ENCODE data around the gene PRAC1.

PRAC1 gene

DNA sequence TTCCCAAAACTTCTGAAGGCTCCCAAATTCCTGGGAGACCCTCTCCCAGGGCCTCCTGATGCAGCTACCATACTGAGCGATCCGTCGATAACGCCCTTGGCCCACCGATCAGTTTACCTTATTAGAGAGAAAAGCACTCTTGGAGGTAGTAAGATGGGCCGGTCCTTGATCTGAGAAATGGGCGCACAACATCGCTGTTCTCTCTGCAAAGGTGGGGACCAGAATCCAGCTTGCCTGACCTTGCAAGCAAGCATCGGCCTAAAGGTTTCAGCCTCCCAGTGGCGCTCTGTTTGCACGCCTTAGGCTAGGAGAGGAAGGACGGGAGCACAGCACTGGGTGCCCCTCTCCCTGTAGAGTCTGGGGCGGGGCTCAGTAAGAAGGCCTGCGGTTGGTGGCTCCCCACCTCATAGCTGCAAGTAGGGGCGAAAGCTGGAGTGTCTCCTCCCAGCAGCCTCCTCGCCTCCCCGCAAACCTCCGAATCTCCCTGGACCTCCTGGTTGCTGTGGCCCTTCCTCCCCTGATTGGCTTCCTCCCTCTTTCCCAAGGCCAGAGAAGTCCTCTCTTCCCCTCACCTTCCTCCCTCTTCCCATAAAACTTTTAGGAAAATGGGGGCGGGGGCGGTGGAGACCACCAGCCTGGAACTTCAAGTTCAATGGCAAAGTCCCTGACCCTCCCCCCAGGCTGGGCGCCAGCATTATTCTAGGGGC lies at the start of gene PRAC1:
PRAC1 (minus strand) TSS at position 318 of the 707 bp plus-strand sequence; CDS start at position 192, 126 bp downstream.
- no peak for DNase-seq (ENCODE audit: low read depth in 2 of 2)

DNA sequence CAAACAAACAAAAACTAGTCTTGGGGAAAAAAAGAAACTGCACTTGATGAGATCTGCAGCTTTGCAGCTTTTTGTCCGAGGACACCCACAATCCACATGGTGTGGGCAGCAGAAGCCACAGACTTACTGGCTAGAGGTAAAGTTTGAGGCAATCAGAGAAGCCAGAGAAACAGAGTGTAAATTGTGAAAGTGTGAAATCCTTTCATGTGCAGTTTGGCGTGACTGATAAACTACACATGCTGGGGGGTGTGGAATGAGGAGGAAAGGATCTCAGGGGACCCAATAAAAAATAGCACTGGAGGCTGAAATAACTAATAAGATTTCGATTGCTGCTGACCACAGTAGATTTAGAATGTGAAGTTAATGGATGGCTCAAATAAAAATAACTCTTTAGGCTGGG lies 48.6 kb upstream of the PRAC1 start:
- no peak for DNase-seq (ENCODE audit: low read depth in 2 of 2)

DNA sequence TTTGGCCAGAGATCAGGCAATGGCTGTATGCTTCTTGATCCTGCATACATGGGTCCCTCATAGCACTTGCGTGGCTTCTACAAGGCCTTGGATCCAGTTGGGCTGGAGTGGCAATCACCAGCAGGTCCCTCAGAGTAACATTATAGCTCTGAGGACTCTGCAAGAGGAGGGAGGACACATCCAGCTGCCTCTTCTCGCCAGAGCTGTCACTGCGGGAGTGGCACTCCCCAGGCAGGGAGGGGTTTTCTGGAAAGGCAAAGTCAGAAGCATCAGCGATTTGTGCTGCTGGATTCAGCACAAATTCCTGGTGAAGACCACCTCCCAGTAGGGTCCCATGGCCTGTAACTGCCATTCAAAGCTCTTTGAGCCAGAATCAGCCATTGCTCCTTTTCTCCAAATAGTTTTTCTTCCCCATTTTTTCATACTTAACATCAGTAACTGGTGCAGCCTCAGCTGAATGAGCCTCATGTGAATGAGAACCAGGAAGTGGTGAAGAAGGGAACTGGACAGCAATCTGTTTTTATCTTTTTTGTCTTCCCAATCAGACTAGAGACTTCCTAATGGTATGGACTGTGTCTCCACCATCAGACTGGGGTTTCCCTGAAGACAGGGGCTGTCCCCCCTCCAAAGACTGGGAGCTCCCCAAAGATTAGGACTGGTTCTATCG lies 46.8 kb upstream of the PRAC1 start:
- no peak for DNase-seq (ENCODE audit: low read depth in 2 of 2)

DNA sequence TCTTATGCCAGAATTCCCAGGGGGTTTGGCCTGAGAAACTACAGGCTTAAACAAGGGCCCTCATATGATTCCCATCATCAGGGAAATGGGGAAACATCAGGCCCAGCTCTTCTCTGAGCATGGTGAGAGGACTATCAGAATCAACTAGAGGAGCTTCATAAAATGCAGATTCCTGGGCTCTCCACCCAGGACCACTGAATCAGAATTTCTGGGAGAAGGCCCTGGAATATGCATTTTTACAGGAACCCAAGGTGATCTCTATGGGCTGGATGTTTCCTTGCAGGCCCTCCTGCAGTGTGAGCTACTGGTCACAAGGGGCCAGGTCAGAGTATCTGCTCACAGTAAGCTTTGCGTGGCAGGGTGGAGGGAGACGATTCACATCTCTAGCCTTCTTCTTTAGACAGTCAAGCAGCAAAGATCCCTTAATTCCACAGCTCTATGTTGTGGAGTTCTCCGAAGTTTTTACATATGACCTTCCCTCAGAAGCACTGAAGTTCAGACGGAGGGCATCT lies 45.0 kb upstream of the PRAC1 start:
- no peak for DNase-seq (ENCODE audit: low read depth in 2 of 2)

DNA sequence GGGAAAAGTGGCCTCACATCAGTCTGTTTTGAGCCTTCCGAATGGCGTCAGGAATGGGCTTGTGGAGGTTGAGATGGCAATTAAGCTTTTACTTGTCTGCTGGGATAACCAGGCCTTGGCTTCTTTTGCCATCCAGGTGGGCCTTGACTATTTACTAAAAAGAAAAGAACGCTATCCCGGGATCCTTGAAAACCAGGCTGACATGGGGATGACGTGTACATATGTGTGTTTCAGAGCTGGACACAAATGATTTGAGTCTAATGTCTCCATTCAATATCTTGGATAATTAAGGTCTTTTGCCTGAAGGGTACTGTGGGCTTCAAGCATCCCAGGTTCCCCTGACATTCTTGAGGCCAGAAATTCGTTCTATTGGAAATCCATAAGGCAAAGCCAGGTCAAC lies 38.8 kb upstream of the PRAC1 start:
- no peak for DNase-seq (ENCODE audit: low read depth in 2 of 2)

DNA sequence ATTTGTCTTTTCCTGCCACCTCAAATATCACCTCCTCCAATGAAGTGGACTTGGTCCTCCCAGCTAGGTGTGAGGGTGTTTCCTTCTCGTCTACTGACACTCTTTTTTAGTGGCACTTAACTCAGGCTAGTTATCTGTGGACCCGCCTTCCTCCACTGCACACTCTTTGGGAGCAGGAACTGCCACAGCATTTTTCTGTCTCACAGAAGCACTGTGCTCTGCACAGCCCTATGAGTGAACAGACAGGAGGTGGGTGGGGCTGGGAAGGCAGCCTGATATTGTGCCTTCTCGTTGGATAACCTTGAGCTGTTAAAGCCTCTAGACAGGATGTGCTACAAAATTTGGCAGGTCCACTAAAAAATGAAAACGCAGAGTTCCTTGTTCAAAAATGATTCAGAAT lies 38.1 kb upstream of the PRAC1 start:
- no peak for DNase-seq (ENCODE audit: low read depth in 2 of 2)

DNA sequence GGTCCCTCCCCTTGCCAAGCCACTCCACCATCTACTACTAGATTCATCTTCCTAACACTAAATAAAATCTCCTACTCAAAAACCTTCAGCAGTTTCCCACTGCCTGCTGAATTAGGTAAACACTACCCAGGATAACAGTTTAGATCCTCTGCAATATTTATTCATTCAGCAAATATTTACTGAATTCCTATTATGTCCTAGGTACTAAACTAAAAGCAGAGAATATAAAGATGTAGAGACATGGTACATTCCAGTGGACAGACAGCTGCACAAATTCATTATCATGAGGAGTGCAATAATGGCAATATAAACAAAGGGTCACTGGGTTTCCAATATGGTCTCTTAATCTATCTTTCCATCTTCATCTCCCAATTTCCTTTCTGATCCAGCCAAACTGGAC lies 37.0 kb upstream of the PRAC1 start:
- no peak for DNase-seq (ENCODE audit: low read depth in 2 of 2)

DNA sequence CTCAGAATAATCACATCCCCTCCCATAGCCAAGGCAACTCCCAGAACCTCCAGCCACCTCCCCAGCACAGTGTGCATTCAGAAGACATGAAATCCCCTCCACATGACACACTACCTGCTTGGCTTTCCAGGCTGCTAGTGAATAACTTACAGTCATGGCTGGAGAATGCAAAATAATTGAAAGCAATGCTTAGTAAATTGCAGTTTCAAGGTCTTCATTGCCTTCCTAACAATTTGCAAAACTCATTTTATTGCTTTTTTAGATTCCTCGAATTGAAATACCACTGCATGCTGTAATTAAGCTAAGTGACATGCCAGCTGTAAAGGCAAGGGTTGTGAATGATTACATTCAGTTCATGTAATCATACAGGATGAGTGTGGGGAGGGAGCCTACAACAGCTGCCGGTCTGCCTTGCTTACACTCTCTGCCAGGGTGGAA lies 35.2 kb upstream of the PRAC1 start:
- no peak for DNase-seq (ENCODE audit: low read depth in 2 of 2)

DNA sequence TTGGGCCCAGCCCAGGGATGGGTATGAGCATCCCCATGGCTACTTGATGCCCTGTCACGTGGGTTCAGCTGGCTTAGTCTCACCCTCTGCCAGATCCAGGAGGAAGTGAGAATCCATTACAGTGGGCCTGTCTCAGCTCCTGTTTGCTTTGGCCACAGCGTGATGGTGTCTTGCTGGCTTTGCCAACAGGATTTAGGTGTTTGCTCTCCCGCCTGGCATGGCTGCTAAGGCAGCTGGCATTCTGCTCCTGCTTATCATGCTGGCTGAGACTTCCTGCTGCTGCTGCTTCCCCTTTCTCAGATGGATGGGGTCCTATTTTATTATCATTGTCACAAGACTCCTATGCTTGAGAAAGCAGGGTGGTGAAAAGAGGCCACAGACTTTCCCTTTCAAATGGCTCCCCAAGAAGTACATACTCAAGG lies 34.5 kb upstream of the PRAC1 start:
- no peak for DNase-seq (ENCODE audit: low read depth in 2 of 2)

DNA sequence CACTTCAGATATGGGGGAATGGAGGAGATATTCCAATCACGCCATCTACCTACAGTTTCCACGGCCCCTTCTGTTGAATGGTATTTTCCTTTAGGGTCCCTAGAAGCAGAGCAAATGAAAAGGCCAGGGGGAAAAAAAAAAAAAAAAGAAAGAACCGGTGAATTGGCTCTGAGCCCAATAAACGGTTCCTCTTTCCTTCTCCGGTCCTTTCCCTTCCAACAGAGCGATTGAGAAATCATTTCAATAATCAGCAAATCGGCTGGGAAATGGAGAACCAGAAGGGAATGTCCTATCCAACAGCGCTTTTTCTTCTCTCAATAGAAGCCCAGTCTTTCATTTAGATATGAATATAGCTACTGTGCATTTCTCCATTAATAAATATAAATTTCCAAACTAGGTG lies 33.0 kb upstream of the PRAC1 start:
- DNase-seq (ENCODE audit: low read depth in 2 of 2), result no peak

DNA sequence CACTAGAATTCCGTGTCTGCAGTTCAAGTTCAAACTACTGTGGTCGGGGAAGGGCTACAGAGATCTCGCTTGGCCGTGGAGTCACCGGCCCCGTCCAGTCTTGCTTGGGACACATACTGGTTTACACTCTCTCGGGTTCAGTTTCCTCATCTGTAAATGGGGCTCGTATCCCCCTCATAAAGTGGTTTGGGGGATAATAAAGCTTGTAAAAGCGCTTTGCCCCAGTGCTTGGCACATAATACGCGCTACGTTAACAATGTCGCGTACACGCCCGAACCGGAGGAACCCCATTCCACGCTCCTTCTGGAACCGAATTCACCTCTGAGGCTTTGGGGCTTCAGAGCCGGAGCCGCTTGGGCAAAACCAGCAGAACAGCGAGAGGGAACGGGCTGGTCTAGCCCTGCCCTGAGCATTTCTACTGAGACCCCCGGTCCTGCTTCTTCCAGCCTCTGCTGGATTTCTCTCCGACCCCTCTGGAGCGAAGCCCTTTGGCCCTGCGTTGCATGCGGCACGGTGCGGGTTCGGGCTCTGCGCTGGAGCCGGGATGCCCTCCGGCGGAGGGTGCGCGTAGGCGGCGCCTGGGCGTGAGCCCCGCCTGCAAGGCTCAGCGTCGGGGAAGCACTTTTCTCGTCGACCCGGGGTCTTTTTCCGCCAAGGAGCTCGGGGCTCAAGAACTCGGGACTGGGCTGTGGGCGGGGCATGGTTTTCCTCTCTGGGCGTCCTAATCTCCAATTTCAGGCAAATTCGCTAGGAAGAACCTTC lies 32.4 kb upstream of the PRAC1 start:
- no peak for DNase-seq (ENCODE audit: low read depth in 2 of 2)

DNA sequence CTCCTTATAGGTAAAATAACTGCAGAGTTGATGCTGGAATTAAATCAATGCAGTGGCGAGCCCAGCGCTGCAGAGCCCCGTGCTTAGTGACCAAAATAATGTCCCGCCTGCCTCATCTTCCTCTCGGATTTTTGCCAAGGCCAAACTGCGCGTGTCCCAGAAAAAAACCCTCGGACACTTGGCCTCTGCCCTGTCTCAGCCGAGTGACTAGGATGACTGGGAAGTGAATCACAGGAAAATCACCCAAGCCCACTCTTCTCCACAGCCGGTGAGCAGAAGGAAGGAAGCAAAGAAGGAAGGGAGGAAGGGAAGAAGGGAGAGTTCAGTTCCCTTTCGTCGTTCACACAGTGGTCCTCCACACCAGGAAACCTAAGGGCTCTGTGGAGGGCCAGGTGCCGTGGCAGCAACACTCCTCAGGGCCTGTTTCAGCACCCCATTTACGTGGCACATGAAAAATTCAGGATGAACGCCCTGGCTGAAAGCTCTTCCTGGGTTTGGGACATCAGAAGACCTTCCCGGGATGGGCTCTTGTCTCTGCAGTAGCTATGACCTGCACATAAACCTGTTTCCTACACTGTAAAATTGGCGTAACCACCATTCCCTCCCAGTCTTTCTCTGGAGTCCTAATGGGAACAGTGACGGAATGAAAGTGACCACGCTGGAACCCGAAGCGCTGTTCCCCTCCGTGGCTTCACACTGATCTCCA lies 31.6 kb upstream of the PRAC1 start:
- DNase-seq (ENCODE audit: low read depth in 2 of 2), result no peak

DNA sequence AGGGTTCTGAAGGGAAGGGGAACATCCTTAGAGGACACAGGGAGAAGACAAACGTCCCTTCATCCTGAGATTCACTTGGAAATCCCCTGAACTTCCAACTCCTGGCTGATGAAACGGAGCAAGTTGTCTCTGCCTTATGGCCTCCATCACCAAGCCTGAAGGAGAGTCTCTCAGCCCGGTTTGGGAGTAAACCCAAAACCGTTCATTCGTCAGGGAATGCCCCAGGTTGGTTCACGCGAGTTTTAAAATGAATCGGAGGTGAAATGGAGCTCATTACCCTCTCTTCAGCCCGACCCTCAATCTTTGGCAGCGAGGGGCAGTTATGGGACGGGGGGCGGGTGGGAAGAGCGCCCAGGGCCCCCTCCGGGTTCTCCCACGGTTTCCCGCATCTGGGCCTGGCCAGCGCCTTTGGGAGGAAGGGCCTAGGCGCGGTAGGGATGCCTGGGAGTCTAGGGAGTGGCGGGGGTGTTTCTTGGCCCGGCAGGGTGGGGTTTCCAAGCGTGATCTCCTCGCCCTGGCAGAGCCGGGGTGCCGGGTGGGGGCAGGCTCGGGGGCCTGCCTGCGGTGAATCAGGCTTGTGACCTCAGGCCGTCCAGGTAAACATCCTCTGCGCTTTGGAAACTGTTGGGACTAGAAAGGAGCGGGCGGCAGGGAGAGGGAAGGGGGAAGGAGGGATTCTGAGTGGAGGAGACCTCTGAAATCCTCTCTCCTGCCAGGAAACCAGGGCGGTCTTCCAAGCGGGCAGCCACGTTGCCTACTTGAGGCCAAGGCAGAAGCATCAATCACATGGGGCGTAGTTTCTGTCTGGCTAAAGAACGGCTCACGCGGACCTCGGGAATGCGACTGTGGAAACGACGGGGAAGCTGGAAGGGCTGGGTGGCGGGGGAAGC lies 30.3 kb upstream of the PRAC1 start:
- DNase-seq (ENCODE audit: low read depth in 2 of 2), result no peak

DNA sequence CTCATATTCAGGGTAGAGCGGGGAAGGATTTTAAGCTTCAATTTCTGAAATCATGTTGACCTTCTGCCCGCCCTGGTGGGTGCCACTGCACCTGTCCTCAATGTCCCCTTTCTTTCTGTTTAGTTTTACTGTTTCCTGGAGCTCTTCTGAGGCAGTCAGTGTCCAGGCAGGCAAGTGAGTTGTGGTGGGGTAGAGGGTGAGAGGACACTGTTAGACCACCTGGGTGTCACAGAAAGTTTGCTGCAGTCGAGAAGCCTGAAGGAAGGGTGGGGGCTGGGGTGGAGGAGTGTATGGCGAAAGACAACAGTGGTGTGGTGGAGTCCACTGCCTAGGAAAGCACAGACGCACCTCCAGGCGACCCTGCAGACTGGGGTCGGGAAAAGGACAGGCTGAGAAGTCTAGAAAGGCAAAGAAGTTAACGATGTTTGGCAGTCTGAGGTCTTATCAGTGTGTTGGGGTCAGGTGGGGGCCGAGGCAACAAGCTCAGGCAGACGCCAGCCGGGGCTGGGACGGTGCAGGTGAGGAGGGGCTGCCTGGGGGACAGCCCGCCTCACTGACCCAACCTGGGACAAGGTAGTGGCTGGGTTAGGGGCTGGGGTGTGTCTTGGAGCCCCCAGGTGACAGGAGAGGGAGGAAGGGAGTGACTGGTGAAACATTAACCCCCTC lies 29.5 kb upstream of the PRAC1 start:
- no peak for DNase-seq (ENCODE audit: low read depth in 2 of 2)

DNA sequence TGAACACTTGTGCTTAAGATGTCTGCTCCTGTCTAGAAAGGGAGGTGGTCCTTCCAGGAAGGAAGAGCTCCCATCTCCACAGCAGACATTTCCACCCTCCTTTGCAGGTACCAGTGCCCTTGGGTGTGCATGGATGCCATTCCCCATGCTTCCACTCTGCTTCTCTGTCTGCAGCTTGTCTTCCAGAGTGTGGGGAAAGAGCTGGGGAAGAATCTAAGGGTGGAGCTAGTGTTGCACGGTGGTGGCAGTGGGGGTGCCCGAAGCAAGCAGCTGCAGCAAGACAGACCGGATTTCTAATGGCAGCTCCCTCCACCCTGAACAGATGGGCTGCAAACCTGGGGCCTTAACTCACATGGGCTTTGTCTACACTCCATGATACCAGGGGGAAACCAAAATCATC lies 28.9 kb upstream of the PRAC1 start:
- no peak for DNase-seq (ENCODE audit: low read depth in 2 of 2)

DNA sequence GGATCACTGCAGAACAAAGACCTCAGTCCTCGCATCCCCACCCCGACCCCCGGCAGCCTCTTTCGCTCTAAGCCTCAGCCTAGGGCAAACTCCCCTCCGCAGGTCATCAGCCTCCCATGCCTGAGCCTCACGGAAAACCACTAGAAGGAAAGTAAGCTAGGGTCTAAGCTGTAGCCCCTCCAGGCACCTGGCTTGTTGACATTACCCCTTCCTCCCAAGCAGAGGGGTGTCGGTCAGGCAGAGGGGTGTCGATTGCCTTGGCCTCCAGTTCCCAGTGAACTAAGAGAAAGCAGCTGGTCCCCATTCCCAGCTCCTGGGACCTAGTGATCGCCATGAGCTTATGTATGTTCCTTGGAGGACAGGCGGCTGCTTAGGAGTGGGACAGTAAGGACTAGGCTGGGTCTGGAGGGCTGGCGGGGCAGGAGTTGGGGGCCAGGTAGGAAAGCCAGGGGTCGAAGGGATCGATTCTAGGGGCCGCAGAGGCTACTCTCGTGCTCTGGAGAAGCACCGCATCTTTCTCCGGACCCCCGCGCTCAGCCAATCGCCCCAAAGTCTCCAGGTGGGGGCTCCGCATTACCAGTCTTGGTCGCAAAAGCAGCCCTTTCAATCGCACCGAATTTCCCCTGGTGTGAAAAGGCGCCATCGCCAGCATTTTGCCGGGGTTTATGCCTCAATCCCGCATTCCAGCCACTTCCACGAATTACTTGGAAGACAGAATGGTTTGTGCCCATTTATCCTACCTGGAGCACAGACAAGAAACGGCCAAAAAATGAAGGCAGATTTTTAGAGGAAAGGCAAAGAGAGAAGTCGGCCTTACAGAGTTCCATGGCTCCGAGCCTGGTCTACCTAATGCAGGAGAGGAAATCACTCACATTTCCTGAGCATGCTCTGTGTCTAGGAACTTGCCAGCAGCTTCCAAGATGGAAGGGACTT lies 27.6 kb upstream of the PRAC1 start:
- DNase-seq (ENCODE audit: low read depth in 2 of 2), result no peak

DNA sequence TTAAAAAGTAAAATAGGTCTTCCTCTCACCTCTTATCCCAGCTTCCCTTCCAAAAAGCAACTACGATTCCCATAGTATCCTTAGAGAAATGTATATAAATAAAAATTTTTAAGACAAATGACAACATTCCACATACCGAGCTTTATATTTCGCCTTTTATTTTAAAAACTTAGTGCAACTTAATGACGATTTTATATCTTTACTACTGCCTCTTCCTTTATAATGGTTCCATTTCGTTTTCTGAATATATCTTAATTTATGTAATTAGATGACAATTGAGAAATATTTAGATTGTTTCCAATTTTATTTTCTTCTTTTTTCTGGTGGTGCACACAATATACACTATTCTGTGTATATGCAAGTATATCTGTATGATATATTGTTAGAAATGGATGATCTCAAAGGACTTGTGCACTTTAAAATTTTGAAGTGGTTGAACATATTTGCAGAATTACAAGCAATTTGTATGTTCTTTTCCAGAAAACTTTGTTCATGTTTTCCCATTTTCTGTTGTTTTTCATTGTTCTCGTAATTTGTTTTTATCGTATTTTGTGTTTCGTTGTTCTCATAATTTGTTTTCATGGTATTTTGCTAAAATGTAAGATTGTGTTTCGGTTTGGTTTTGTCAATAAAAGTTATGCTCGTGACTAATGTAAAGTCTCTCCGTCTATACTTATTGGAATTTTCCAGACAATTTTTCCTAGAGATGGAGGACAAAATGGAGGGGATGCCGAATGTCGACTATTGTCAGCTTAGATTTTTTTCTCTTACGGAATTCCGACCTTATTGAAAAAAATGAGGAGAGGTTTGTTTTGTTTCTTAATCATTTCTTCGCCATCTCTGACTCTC lies 26.6 kb upstream of the PRAC1 start:
- no peak for DNase-seq (ENCODE audit: low read depth in 2 of 2)

Data from stimulated activated CD8-positive, alpha-beta memory T cell treated with anti-CD3 and anti-CD28 coated beads, Interleukin-15, amount 100 ng/mL, for 4 hours (primary cell).